ENCODE results near the gene CARNS1.
"Not testable (repeated sequence)": the region's sequence is repeated elsewhere in the genome, so short reads cannot be mapped to it uniquely, and the experiment has no call there.

The CARNS1 gene

GRCh38 chr11:67409781-67410368 is 5.6 kb upstream of the CARNS1 start:
- no peak for DNase-seq

GRCh38 chr11:67410369-67410831 is 5.1 kb upstream of the CARNS1 start:
- DNase-seq: no peak

GRCh38 chr11:67410984-67411784 is 4.3 kb upstream of the CARNS1 start:
- DNase-seq: no peak

- no peak for DNase-seq
Measured at GRCh38 chr11:67411785-67412152, 3.7 kb upstream of the CARNS1 start.

- no peak for DNase-seq
Measured at GRCh38 chr11:67412495-67413179, 2.8 kb upstream of the CARNS1 start.

- DNase-seq: no peak
Measured at GRCh38 chr11:67413266-67413849, 2.1 kb upstream of the CARNS1 start.

GRCh38 chr11:67416416-67417335 is 1.2 kb downstream of the CARNS1 start:
- DNase-seq: no peak

- DNase-seq: no peak
Measured at GRCh38 chr11:67417425-67417824, 1.9 kb downstream of the CARNS1 start.

- no peak for DNase-seq
Measured at GRCh38 chr11:67418476-67419281, 3.2 kb downstream of the CARNS1 start.

GRCh38 chr11:67419325-67420049 is 4.0 kb downstream of the CARNS1 start:
- DNase-seq: no peak

- DNase-seq: no peak
Measured at GRCh38 chr11:67420147-67420645, 4.7 kb downstream of the CARNS1 start.

GRCh38 chr11:67420646-67421429 is 5.4 kb downstream of the CARNS1 start:
- DNase-seq: peak; percentile 90

GRCh38 chr11:67421430-67422031 is 6.1 kb downstream of the CARNS1 start:
- no peak for DNase-seq

- no peak for DNase-seq
Measured at GRCh38 chr11:67422891-67423290, 7.4 kb downstream of the CARNS1 start.

GRCh38 chr11:67423466-67423865 is 8.0 kb downstream of the CARNS1 start:
- no peak for DNase-seq

GRCh38 chr11:67423891-67424613 is 8.6 kb downstream of the CARNS1 start:
- no peak for DNase-seq

GRCh38 chr11:67427364-67427859 is 11.9 kb downstream of the CARNS1 start:
- not testable (repeated sequence) for DNase-seq

Data from fibroblast of skin of back (primary cell).